Natural killer cell (primary cell): ENCODE measurements around the gene MPL. TPM values are rescaled to one million over a fixed set of nuclear protein-coding genes. Genes with fewer than 3 reads are reported as not detected.

Experiments used
- ATAC-seq, 3 donors: fragments of 150-1000 bp in 2 of 3; fragments of 200-7000 bp in 1 of 3; cut with Tn5 transposase; 1 replicate in 1 of 3; 2 replicates in 2 of 3; pipeline ENCODE4 v1.10.0; 2021; ENCODE audit warnings: mild to moderate bottlenecking in 2 of 3, moderate library complexity in 2 of 3
- DNase-seq, 2 donors: peaks; one replicate each; pipeline versions ENCODE4 v3.0.0 to v3.0.0-alpha.2; 2013 to 2021; ENCODE audit warnings: mixed read lengths in 1 of 2
- H3K27ac ChIP-seq: one replicate; pipeline ENCODE4 v1.5.1; 2013; ENCODE audit warnings: mild to moderate bottlenecking, low read length
- H3K27me3 ChIP-seq: one replicate; pipeline ENCODE4 v1.6.1; 2013; ENCODE audit warnings: low read length; ENCODE audit not compliant: control insufficient read depth, insufficient read depth
- H3K36me3 ChIP-seq: one replicate; pipeline ENCODE4 v1.6.1; 2013; ENCODE audit warnings: low read length; ENCODE audit not compliant: control insufficient read depth, insufficient read depth
- H3K4me1 ChIP-seq: one replicate; pipeline ENCODE4 v1.6.1; 2013; ENCODE audit warnings: low read length; ENCODE audit not compliant: control insufficient read depth, insufficient read depth
- H3K4me3 ChIP-seq: one replicate; pipeline ENCODE4 v1.5.1; 2013; ENCODE audit warnings: low read length
- H3K9me3 ChIP-seq: one replicate; pipeline ENCODE4 v1.6.1; 2013; ENCODE audit warnings: low read length; ENCODE audit not compliant: control insufficient read depth, insufficient read depth
- H3K27ac Mint-ChIP-seq, 2 donors: one replicate each; pipeline ENCODE4 v1.8.0; 2022; ENCODE audit warnings: mild to moderate bottlenecking in 2 of 2, mixed read lengths in 2 of 2, moderate library complexity in 1 of 2
- H3K27me3 Mint-ChIP-seq, 2 donors: one replicate each; pipeline ENCODE4 v1.8.0; 2022; ENCODE audit warnings: low read depth in 2 of 2, mixed read lengths in 2 of 2
- H3K36me3 Mint-ChIP-seq: one replicate; pipeline ENCODE4 v1.8.0; 2022; ENCODE audit warnings: mixed read lengths
- H3K4me1 Mint-ChIP-seq, 2 donors: one replicate each; pipeline ENCODE4 v1.8.0; 2022; ENCODE audit warnings: mixed read lengths in 2 of 2
- H3K4me3 Mint-ChIP-seq: one replicate; pipeline ENCODE4 v1.8.0; 2022; ENCODE audit warnings: mild to moderate bottlenecking, moderate library complexity, mixed read lengths
- H3K9me3 Mint-ChIP-seq, 2 donors: one replicate each; pipeline ENCODE4 v1.8.0; 2022; ENCODE audit warnings: mixed read lengths in 2 of 2
- WGBS: methylation state at CpG from one replicate; pipeline ENCODE4 v1.1.7; 2013; ENCODE audit warnings: missing lambda C conversion rate; ENCODE audit not compliant: insufficient coverage; 5-methylcytosine and 5-hydroxymethylcytosine counted together
- intact Hi-C: fragments of 100-400 bp; cut with micrococcal nuclease; formaldehyde crosslinking; loops from one replicate; pipeline ENCODE4 v1.14.2; 2022
- total RNA-seq, 4 donors: library from RNA; stranded (reverse); fragments of 120-200 nt in 1 of 4; gene quantifications; one replicate each; pipeline versions ENCODE4 v1.2.3 to v1.2.4, GENCODE V29; 2013 to 2022
- TF ChIP-seq, protein P1 (sequence below): fragments of 200-600 bp; IDR thresholded peaks from one replicate; pipeline ENCODE4 v1.8.0; 2022; ENCODE audit warnings: antibody characterized with exemption

The MPL gene
- total RNA-seq, 3 donors from 2014 or later (not counting 1 experiment from before 2014, with no cell fraction given): 0.43 to 1.7 (median 0.48) TPM

DNA sequence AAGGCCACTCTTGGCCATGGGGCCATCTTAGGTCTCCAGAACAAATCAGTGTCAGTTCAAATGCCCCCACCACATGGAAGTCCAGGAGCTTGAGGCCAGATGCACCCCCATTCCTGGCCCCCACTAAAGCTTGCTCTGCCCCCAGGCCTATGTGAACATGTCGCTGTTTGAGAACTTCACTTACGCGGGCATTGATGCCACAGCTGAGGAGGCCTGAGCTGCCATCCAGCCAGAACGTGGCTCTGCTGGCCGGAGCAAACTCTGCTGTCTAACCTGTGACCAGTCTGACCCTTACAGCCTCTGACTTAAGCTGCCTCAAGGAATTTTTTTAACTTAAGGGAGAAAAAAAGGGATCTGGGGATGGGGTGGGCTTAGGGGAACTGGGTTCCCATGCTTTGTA lies 15.1 kb upstream of the MPL start:
- Histone ChIP-seq H3K4me3 (no peak overlapping the region), H3K27ac (no peak overlapping the region), H3K27me3 (no peaks in the 10 kb centered on the region), H3K4me1 (no peaks in the 10 kb centered on the region), H3K36me3 (no peaks in the 10 kb centered on the region), H3K9me3 (peaks cover 4% of the 10 kb centered on the region)
- peaks cover 9 to 15% of the 10 kb centered on the region in 2 donors for H3K4me1 Mint-ChIP-seq
- H3K4me3 Mint-ChIP-seq: no peak overlapping the region
- intact Hi-C loops: no loop called here
- peaks cover 11% of the 10 kb centered on the region for H3K36me3 Mint-ChIP-seq
- H3K9me3 Mint-ChIP-seq: no peaks in the 10 kb centered on the region
- no peak overlapping the region for H3K27ac Mint-ChIP-seq
- no peak for ATAC-seq
- TF ChIP-seq, protein P1, sequence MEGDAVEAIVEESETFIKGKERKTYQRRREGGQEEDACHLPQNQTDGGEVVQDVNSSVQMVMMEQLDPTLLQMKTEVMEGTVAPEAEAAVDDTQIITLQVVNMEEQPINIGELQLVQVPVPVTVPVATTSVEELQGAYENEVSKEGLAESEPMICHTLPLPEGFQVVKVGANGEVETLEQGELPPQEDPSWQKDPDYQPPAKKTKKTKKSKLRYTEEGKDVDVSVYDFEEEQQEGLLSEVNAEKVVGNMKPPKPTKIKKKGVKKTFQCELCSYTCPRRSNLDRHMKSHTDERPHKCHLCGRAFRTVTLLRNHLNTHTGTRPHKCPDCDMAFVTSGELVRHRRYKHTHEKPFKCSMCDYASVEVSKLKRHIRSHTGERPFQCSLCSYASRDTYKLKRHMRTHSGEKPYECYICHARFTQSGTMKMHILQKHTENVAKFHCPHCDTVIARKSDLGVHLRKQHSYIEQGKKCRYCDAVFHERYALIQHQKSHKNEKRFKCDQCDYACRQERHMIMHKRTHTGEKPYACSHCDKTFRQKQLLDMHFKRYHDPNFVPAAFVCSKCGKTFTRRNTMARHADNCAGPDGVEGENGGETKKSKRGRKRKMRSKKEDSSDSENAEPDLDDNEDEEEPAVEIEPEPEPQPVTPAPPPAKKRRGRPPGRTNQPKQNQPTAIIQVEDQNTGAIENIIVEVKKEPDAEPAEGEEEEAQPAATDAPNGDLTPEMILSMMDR: no peak
- WGBS: 86% methylated on average over 5 of the region's 5 CpGs
- H3K27me3 Mint-ChIP-seq: no peaks in the 10 kb centered on the region
- no peak for DNase-seq

DNA sequence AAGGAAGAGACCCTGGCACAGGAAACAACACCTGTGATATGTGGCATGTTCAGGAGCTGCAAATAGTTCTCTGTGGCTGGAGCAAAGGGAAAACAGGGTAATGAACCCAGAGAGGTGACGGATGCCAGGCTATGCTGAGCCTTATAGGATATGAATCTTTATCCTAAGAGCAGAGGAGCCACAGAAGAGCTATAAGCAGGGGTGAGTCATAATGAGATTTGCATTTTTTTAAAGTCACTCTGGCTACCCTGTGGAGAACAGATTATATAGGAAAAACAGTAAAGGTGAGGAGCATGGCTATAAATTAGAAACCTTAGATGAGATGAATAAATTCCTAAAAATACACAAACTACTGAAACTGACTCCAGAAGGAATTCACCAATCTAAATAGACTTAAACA lies 12.8 kb upstream of the MPL start:
- Histone ChIP-seq H3K36me3 (no peaks in the 10 kb centered on the region), H3K4me3 (no peak overlapping the region), H3K27me3 (no peaks in the 10 kb centered on the region), H3K27ac (no peak overlapping the region), H3K4me1 (no peaks in the 10 kb centered on the region), H3K9me3 (peaks cover 7% of the 10 kb centered on the region)
- H3K27me3 Mint-ChIP-seq: no peaks in the 10 kb centered on the region
- peaks cover 9 to 13% of the 10 kb centered on the region in 2 donors for H3K4me1 Mint-ChIP-seq
- no peak overlapping the region for H3K4me3 Mint-ChIP-seq
- DNase-seq: no peak
- H3K9me3 Mint-ChIP-seq: no peaks in the 10 kb centered on the region
- intact Hi-C loops: no loop called here
- 81% methylated on average over 1 of the region's 1 CpG for WGBS
- H3K27ac Mint-ChIP-seq: no peak overlapping the region
- ATAC-seq: no peak
- peaks cover 11% of the 10 kb centered on the region for H3K36me3 Mint-ChIP-seq
- TF ChIP-seq, protein P1: no peak

DNA sequence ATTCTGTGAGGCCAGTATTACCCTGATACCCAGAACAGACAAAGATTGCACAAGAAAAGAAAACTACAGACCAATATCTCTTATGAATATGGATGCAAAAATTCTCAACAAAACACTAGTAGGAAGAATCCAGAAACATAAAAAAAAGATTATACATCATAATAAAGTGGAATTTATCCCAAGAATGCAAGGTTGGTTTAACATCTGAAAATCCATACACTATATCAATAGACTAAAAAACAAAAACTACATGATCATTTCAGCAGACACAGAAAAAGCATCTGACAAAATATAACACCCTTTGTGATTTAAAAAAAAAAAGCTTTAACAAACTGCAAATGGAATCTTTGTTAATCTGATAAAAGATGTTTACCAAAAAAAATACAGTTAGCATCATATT lies 12.2 kb upstream of the MPL start:
- Mint-ChIP-seq H3K36me3 (peaks cover 11% of the 10 kb centered on the region), H3K4me3 (no peak overlapping the region), H3K4me1 (peaks cover 9% of the 10 kb centered on the region in 2 donors), H3K27me3 (no peaks in the 10 kb centered on the region), H3K9me3 (no peaks in the 10 kb centered on the region), H3K27ac (no peak overlapping the region)
- ATAC-seq (no peak), DNase-seq (no peak)
- H3K4me1 ChIP-seq: no peaks in the 10 kb centered on the region
- H3K9me3 ChIP-seq: peaks cover 7% of the 10 kb centered on the region
- no peak overlapping the region for H3K4me3 ChIP-seq
- no peak overlapping the region for H3K27ac ChIP-seq
- TF ChIP-seq, protein P1: no peak
- intact Hi-C loops: no loop called here
- H3K36me3 ChIP-seq: no peaks in the 10 kb centered on the region
- H3K27me3 ChIP-seq: no peaks in the 10 kb centered on the region

DNA sequence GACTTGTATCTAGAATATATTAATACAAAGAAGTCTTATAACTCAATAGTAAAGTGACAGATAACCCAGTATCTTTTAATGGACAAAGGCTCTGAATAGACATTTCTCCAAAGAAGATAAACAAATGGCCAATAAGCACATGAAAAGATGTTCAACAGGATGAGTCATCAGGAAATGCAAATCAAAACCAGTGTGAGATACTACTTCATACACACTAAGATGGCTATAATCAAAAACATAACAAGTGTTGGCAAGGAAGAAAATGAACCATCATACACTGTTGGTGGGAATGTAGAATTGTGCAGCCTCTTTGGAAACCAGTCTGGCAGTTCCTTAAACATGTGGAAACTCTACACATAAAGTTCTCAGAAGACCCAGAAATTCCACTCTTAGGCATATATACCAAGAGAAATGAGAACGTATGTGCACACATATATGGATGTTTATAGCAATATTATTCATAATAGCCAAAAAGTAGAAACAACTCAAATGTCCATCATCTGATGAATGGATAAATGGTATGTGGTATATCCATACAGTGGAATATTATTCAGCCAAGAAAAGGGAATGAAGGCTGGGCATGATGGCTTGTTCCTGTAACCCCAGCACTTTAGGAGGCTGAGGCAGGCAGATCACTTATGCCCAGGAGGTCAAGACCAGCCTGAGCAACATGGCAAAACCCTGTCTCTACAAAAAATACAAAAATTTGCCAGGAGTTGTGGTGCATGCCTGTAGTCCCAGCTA lies 9.9 kb upstream of the MPL start:
- WGBS: no CpG with 5 or more reads among the region's 1 CpG
- ATAC-seq (no peak), DNase-seq (no peak)
- TF ChIP-seq, protein P1: no peak
- Histone ChIP-seq H3K27ac (no peak overlapping the region), H3K27me3 (no peaks in the 10 kb centered on the region), H3K9me3 (peaks cover 7% of the 10 kb centered on the region), H3K4me3 (no peak overlapping the region), H3K4me1 (no peaks in the 10 kb centered on the region), H3K36me3 (no peaks in the 10 kb centered on the region)
- Mint-ChIP-seq H3K4me3 (no peak overlapping the region), H3K9me3 (no peaks in the 10 kb centered on the region), H3K36me3 (peaks cover 11% of the 10 kb centered on the region), H3K27ac (no peak overlapping the region), H3K4me1 (peaks cover 9% of the 10 kb centered on the region in 2 donors), H3K27me3 (no peaks in the 10 kb centered on the region)
- intact Hi-C loops: no loop called here
